Liver (tissue), 9 donors: ENCODE measurements around the gene RASA3. TPM values are rescaled to one million over a fixed set of nuclear protein-coding genes. Genes with fewer than 3 reads are reported as not detected.

Experiments
- DNase-seq: peaks from one replicate; pipeline ENCODE4 v3.0.0-alpha.2; 2017; ENCODE audit warnings: low spot score
- H3K27ac ChIP-seq, 2 donors: one replicate each; pipeline ENCODE4 v1.7.0; 2013; ENCODE audit warnings: inconsistent platforms in 2 of 2, low read length in 2 of 2, control low read depth in 1 of 2, low read depth in 1 of 2, mild to moderate bottlenecking in 1 of 2
- H3K27me3 ChIP-seq, 4 donors: one replicate each; pipeline versions ENCODE4 v1.6.1 to v1.7.0; 2013; ENCODE audit warnings: low read length in 3 of 4, inconsistent platforms in 1 of 4, mild to moderate bottlenecking in 1 of 4, moderate library complexity in 1 of 4; ENCODE audit not compliant: control insufficient read depth in 4 of 4, insufficient read depth in 4 of 4
- H3K36me3 ChIP-seq, 4 donors: one replicate each; pipeline versions ENCODE4 v1.6.1 to v1.7.0; 2013; ENCODE audit warnings: low read length in 3 of 4, mild to moderate bottlenecking in 3 of 4, low read depth in 1 of 4, moderate library complexity in 1 of 4; ENCODE audit not compliant: control insufficient read depth in 4 of 4, insufficient read depth in 3 of 4
- H3K4me1 ChIP-seq, 4 donors: one replicate each; pipeline versions ENCODE4 v1.6.1 to v1.7.0; 2013; ENCODE audit warnings: low read length in 3 of 4, mild to moderate bottlenecking in 3 of 4, moderate library complexity in 1 of 4; ENCODE audit not compliant: control insufficient read depth in 4 of 4, insufficient read depth in 4 of 4
- H3K4me3 ChIP-seq, 3 donors: one replicate each; pipeline versions ENCODE4 v1.6.1 to v1.7.0; 2013; ENCODE audit warnings: low read length in 3 of 3, control low read depth in 1 of 3, low read depth in 1 of 3, mild to moderate bottlenecking in 1 of 3
- H3K9ac ChIP-seq, 2 donors: one replicate each; pipeline ENCODE4 v1.7.0; 2013; ENCODE audit warnings: low read length in 2 of 2, mild to moderate bottlenecking in 2 of 2, moderate library complexity in 2 of 2, control low read depth in 1 of 2, low read depth in 1 of 2
- H3K9me3 ChIP-seq, 4 donors: one replicate each; pipeline versions ENCODE4 v1.6.1 to v1.7.0; 2013; ENCODE audit warnings: low read length in 3 of 4; ENCODE audit not compliant: control insufficient read depth in 4 of 4
- EGR1 ChIP-seq, 2 donors: IDR thresholded peaks; 2 replicates each; pipeline ENCODE4 v1.6.1; 2016 to 2018; ENCODE audit warnings: antibody characterized with exemption in 2 of 2, low read depth in 2 of 2
- FOXA1 ChIP-seq: IDR thresholded peaks from 2 replicates; pipeline ENCODE4 v1.6.1; 2016; ENCODE audit warnings: antibody characterized with exemption
- FOXA2 ChIP-seq: IDR thresholded peaks from 2 replicates; pipeline ENCODE4 v1.6.1; 2016; ENCODE audit warnings: antibody characterized with exemption
- GABPA ChIP-seq, 2 donors: IDR thresholded peaks in 1 of 2; conservative IDR thresholded peaks in 1 of 2; 2 replicates each; pipeline ENCODE4 v1.6.1; 2016; ENCODE audit warnings: antibody characterized with exemption in 2 of 2, mild to moderate bottlenecking in 1 of 2, moderate library complexity in 1 of 2
- HNF4A ChIP-seq, 2 donors: conservative IDR thresholded peaks; 2 replicates each; pipeline ENCODE4 v1.6.1; 2016; ENCODE audit warnings: antibody characterized with exemption in 2 of 2, mild to moderate bottlenecking in 2 of 2
- HNF4G ChIP-seq: IDR thresholded peaks from 2 replicates; pipeline ENCODE4 v1.6.1; 2016; ENCODE audit warnings: antibody characterized with exemption
- JUND ChIP-seq, 2 donors: IDR thresholded peaks; 2 replicates each; pipeline ENCODE4 v1.6.1; 2016; ENCODE audit warnings: antibody characterized with exemption in 2 of 2
- NR2F2 ChIP-seq: IDR thresholded peaks from 2 replicates; pipeline ENCODE4 v1.6.1; 2016; ENCODE audit warnings: antibody characterized with exemption
- RAD21 ChIP-seq, 2 donors: IDR thresholded peaks; 2 replicates each; pipeline ENCODE4 v1.6.1; 2016; ENCODE audit warnings: antibody characterized with exemption in 2 of 2, mild to moderate bottlenecking in 2 of 2
- RXRA ChIP-seq, 2 donors: IDR thresholded peaks; 2 replicates each; pipeline ENCODE4 v1.6.1; 2017 to 2018; ENCODE audit warnings: antibody characterized with exemption in 2 of 2, mild to moderate bottlenecking in 1 of 2
- SP1 ChIP-seq: IDR thresholded peaks from 2 replicates; pipeline ENCODE4 v1.6.1; 2018; ENCODE audit warnings: antibody characterized with exemption, mild to moderate bottlenecking
- TAF1 ChIP-seq: conservative IDR thresholded peaks from 2 replicates; pipeline ENCODE4 v1.6.1; 2016; ENCODE audit warnings: antibody characterized with exemption, mild to moderate bottlenecking
- YY1 ChIP-seq: IDR thresholded peaks from 2 replicates; pipeline ENCODE4 v1.6.1; 2016; ENCODE audit warnings: antibody characterized with exemption, mild to moderate bottlenecking
- WGBS: extraction: QIAGEN DNeasy Blood & Tissue Kit; methylation state at CpG from one replicate; pipeline ENCODE4 v1.1.7; 2013; 5-methylcytosine and 5-hydroxymethylcytosine counted together
- polyA plus RNA-seq, 2 donors: library from polyadenylated mRNA; stranded (reverse) in 1 of 2; unstranded in 1 of 2; fragments of 200-250 nt in 1 of 2; fragments of >200 nt in 1 of 2; fragmentation: Nextera tagmentation in 1 of 2; extraction: Ambion mirVana in 1 of 2; gene quantifications; one replicate each; pipeline versions ENCODE4 v1.2.1 to v1.2.3, GENCODE V29; 2013 to 2015
- total RNA-seq, 2 donors: library from RNA; depleted of rRNA; stranded (reverse); fragments of >200 nt; gene quantifications; one replicate each; pipeline ENCODE4 v1.2.3, GENCODE V29; 2014
- TF ChIP-seq, protein P1 (sequence below): IDR thresholded peaks from 2 replicates; pipeline ENCODE4 v1.6.1; 2016; ENCODE audit warnings: antibody characterized with exemption
- TF ChIP-seq, protein P2 (sequence below): fragments of 150-350 bp; IDR thresholded peaks from 2 replicates; pipeline ENCODE4 v1.5.1; 2017; ENCODE audit warnings: improper control_type of control experiment, low read depth, low read length; ENCODE audit not compliant: missing input control
- TF ChIP-seq, protein P3 (sequence below): IDR thresholded peaks from 2 replicates; pipeline ENCODE4 v1.6.1; 2016; ENCODE audit warnings: antibody characterized with exemption, mild to moderate bottlenecking
- TF ChIP-seq, protein P4 (sequence below): IDR thresholded peaks from 2 replicates; pipeline ENCODE4 v1.6.1; 2016; ENCODE audit warnings: antibody characterized with exemption
- TF ChIP-seq, protein P5 (sequence below): IDR thresholded peaks from 2 replicates; pipeline ENCODE4 v1.6.1; 2016; ENCODE audit warnings: antibody characterized with exemption
- donor health status: healthy.
- donor health status: healthy.
- donor health status: healthy.
- donor health status: healthy.
- donor health status: healthy.

Gene RASA3
- total and polyA plus RNA-seq, 4 donors, result 0.64 to 5.9 (median 3.8) TPM

DNA sequence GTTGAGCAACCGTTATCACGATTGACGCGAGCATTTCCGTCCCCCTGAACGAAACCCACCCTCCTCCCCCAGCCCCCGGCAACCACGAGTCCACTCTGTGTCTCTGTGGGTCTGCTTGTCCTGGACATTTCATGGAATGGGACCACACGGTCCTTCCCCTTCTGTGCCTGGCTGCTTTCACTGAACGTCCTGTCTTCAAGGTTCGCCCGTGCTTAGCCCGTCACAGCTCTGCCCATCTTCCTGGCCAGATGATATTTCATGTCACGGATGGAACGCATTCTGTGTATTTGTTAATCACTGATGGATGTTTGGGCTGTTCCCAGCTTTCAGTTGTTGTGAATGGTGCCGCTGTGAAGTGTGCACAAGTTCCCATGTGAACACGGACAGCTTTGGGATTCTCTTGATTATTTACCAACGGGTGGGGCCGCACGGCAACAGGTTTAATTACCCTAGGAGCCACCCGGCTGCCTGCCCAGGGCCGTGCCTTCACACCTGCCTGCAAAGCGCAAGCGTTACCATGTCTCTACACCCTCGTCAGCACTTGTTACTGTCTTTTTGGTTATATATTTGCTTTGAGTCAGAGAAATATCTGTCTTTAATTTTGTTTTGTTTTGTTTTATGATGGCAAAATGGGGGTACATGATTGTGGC is 42.5 kb downstream of the RASA3 start:
- TF ChIP-seq HNF4A (conservative IDR thresholded peaks at IDR 0.05), result no peak
- TF ChIP-seq JUND (IDR thresholded peaks at IDR 0.05), result no peak
- TF ChIP-seq, protein P1, sequence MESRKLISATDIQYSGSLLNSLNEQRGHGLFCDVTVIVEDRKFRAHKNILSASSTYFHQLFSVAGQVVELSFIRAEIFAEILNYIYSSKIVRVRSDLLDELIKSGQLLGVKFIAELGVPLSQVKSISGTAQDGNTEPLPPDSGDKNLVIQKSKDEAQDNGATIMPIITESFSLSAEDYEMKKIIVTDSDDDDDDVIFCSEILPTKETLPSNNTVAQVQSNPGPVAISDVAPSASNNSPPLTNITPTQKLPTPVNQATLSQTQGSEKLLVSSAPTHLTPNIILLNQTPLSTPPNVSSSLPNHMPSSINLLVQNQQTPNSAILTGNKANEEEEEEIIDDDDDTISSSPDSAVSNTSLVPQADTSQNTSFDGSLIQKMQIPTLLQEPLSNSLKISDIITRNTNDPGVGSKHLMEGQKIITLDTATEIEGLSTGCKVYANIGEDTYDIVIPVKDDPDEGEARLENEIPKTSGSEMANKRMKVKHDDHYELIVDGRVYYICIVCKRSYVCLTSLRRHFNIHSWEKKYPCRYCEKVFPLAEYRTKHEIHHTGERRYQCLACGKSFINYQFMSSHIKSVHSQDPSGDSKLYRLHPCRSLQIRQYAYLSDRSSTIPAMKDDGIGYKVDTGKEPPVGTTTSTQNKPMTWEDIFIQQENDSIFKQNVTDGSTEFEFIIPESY, result no peak
- TF ChIP-seq RXRA (IDR thresholded peaks at IDR 0.05), result no peak
- TF ChIP-seq RAD21 (IDR thresholded peaks at IDR 0.05), result no peak
- TF ChIP-seq GABPA (IDR thresholded peaks at IDR 0.05 in 1 of 2, conservative IDR thresholded peaks at IDR 0.05 in 1 of 2), result no peak
- TF ChIP-seq, protein P2, sequence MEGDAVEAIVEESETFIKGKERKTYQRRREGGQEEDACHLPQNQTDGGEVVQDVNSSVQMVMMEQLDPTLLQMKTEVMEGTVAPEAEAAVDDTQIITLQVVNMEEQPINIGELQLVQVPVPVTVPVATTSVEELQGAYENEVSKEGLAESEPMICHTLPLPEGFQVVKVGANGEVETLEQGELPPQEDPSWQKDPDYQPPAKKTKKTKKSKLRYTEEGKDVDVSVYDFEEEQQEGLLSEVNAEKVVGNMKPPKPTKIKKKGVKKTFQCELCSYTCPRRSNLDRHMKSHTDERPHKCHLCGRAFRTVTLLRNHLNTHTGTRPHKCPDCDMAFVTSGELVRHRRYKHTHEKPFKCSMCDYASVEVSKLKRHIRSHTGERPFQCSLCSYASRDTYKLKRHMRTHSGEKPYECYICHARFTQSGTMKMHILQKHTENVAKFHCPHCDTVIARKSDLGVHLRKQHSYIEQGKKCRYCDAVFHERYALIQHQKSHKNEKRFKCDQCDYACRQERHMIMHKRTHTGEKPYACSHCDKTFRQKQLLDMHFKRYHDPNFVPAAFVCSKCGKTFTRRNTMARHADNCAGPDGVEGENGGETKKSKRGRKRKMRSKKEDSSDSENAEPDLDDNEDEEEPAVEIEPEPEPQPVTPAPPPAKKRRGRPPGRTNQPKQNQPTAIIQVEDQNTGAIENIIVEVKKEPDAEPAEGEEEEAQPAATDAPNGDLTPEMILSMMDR, result no peak
- no peak for TF ChIP-seq EGR1 (IDR thresholded peaks at IDR 0.05; ENCODE audit: low read depth in 2 of 2)
- TF ChIP-seq FOXA2, result no peak
- no peak for TF ChIP-seq HNF4G
- TF ChIP-seq SP1, result no peak
- no peaks in the 10 kb centered on the region for H3K27me3 ChIP-seq
- no peak overlapping the region for H3K27ac ChIP-seq
- no peak for DNase-seq
- H3K9me3 ChIP-seq, result peaks cover 2 to 6% (median 4%) of the 10 kb centered on the region in 4 donors
- H3K9ac ChIP-seq, result no peak overlapping the region
- H3K36me3 ChIP-seq, result no peaks in the 10 kb centered on the region
- no peaks in the 10 kb centered on the region for H3K4me1 ChIP-seq
- H3K4me3 ChIP-seq, result no peak overlapping the region
- 81% methylated on average over 25 of the region's 25 CpGs for WGBS

DNA sequence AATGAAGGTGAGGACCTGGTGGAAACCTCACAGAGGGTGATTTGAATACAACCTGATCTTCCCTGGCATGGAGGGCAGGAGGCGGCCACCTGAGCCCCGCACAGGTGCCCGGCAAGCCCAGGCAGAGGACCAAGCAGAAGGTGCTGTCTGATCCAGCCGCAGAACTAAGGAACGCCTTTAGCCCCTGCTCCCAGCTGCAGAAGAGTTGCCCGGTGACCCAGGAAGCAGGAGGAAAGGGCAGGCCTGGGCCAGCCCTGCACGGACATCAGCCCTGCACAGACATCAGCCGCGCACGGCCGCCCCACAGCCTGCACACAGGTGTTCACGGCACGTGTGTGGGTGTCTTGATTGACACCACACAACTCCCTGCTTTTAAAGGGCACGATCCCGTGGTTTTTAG is 43.1 kb downstream of the RASA3 start:
- peaks cover 2 to 6% (median 4%) of the 10 kb centered on the region in 4 donors for H3K9me3 ChIP-seq
- no peak overlapping the region for H3K9ac ChIP-seq
- TF ChIP-seq JUND (IDR thresholded peaks at IDR 0.05) (no peak), RXRA (IDR thresholded peaks at IDR 0.05) (no peak), HNF4A (conservative IDR thresholded peaks at IDR 0.05) (no peak), FOXA2 (no peak), RAD21 (IDR thresholded peaks at IDR 0.05) (no peak), GABPA (IDR thresholded peaks at IDR 0.05 in 1 of 2, conservative IDR thresholded peaks at IDR 0.05 in 1 of 2) (no peak), NR2F2 (no peak), EGR1 (IDR thresholded peaks at IDR 0.05; ENCODE audit: low read depth in 2 of 2) (no peak), SP1 (no peak), YY1 (no peak), HNF4G (no peak), TAF1 (no peak), FOXA1 (no peak)
- TF ChIP-seq, protein P3, sequence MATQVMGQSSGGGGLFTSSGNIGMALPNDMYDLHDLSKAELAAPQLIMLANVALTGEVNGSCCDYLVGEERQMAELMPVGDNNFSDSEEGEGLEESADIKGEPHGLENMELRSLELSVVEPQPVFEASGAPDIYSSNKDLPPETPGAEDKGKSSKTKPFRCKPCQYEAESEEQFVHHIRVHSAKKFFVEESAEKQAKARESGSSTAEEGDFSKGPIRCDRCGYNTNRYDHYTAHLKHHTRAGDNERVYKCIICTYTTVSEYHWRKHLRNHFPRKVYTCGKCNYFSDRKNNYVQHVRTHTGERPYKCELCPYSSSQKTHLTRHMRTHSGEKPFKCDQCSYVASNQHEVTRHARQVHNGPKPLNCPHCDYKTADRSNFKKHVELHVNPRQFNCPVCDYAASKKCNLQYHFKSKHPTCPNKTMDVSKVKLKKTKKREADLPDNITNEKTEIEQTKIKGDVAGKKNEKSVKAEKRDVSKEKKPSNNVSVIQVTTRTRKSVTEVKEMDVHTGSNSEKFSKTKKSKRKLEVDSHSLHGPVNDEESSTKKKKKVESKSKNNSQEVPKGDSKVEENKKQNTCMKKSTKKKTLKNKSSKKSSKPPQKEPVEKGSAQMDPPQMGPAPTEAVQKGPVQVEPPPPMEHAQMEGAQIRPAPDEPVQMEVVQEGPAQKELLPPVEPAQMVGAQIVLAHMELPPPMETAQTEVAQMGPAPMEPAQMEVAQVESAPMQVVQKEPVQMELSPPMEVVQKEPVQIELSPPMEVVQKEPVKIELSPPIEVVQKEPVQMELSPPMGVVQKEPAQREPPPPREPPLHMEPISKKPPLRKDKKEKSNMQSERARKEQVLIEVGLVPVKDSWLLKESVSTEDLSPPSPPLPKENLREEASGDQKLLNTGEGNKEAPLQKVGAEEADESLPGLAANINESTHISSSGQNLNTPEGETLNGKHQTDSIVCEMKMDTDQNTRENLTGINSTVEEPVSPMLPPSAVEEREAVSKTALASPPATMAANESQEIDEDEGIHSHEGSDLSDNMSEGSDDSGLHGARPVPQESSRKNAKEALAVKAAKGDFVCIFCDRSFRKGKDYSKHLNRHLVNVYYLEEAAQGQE, result no peak
- TF ChIP-seq, protein P4, sequence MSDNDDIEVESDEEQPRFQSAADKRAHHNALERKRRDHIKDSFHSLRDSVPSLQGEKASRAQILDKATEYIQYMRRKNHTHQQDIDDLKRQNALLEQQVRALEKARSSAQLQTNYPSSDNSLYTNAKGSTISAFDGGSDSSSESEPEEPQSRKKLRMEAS, result no peak
- TF ChIP-seq, protein P5, sequence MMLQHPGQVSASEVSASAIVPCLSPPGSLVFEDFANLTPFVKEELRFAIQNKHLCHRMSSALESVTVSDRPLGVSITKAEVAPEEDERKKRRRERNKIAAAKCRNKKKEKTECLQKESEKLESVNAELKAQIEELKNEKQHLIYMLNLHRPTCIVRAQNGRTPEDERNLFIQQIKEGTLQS, result no peak
- TF ChIP-seq, protein P1, result no peak
- TF ChIP-seq, protein P2, result no peak
- 79% methylated on average over 15 of the region's 15 CpGs for WGBS
- no peak overlapping the region for H3K4me3 ChIP-seq
- no peaks in the 10 kb centered on the region for H3K27me3 ChIP-seq
- H3K36me3 ChIP-seq, result no peaks in the 10 kb centered on the region
- no peak for DNase-seq
- no peak overlapping the region for H3K27ac ChIP-seq
- H3K4me1 ChIP-seq, result no peaks in the 10 kb centered on the region
